ENCODE results near the gene MAG. TPM values are rescaled to one million over a fixed set of nuclear protein-coding genes. Genes with fewer than 3 reads are reported as not detected.
A peak's percentile ranks its signal among the peaks of the same experiment; 100 is the strongest.

MAG gene
- total and polyA plus RNA-seq, 2 of the 13 experiments (the other 11 are each of a cell fraction or from before 2014, with no cell fraction given), result 0.20 to 1.3 TPM

DNA sequence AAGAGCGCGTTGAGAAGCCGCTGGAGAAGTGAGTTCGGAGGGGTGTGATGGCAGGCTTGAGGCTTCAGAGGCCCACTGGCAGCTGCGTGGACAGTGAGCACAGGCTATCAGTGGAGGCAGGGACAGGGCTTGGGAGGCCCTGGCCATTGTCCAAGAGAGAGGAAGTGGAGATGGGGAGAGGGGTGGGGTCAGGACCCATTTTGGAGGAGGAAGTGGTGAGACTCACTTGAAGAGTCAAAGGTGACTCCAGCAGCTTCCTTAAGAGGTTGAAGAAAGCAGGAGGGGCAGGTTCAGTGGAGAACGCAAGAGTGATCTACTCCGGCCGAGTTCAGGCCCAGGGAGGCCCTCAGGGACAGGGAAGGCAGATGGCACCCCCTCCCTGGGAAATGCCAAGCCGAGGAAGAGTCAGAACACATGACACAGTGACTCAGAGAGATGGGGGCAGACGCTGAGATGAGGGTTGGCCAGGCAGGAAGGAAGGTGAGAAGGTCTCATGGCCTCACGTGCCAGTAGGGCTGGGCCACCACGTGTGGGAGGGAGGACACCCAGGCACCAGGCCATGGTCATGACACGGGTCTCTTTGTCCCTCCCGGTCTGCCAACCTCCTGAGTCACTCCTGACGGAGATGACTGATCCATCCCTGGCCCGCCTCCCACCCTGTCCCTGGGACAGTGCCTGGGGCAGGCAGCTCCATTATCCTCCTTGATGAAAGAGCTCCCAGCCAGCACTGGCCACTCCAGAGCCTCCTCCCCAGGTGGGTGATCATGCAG lies 26.9 kb downstream of the MAG start (continued):
- TF ChIP-seq MXD3 (CRISPR knock-in tag; IDR thresholded peaks at IDR 0.05) (peak; percentile 37; the same call in 1 of the 2 replicates), ZBTB44 (CRISPR knock-in tag; IDR thresholded peaks at IDR 0.05) (no peak), YY1 (IDR thresholded peaks at IDR 0.05; ENCODE audit: insufficient read depth, insufficient replicate concordance, low read depth, low read length) (no peak), ZNF12 (CRISPR knock-in tag; IDR thresholded peaks at IDR 0.05) (no peak), MAZ (IDR thresholded peaks at IDR 0.05; ENCODE audit: borderline replicate concordance, low read depth, low read length) (no peak), MAZ (CRISPR knock-in tag; IDR thresholded peaks at IDR 0.05; ENCODE audit: low read depth) (no peak), HOXA7 (CRISPR knock-in tag; IDR thresholded peaks at IDR 0.05) (no peak), SAP130 (CRISPR knock-in tag; IDR thresholded peaks at IDR 0.05; ENCODE audit: low read depth) (peak; percentile 78), CAMTA2 (CRISPR knock-in tag; IDR thresholded peaks at IDR 0.05; ENCODE audit: borderline replicate concordance) (no peak), CBX1 (IDR thresholded peaks at IDR 0.05; ENCODE audit: low read depth) (no peak), SIX1 (CRISPR knock-in tag; IDR thresholded peaks at IDR 0.05; ENCODE audit: borderline replicate concordance) (no peak), MXI1 (IDR thresholded peaks at IDR 0.05; ENCODE audit: borderline replicate concordance, low read depth, low read length) (no peak), CEBPG (CRISPR knock-in tag; IDR thresholded peaks at IDR 0.05) (no peak), PAX8 (CRISPR knock-in tag; IDR thresholded peaks at IDR 0.05; ENCODE audit: borderline replicate concordance) (no peak), ZC3H4 (CRISPR knock-in tag; IDR thresholded peaks at IDR 0.05; ENCODE audit: borderline replicate concordance) (0 out of 2 replicates have a peak, but pooled peaks have one; percentile 21), NAIF1 (CRISPR knock-in tag; IDR thresholded peaks at IDR 0.05; ENCODE audit: borderline replicate concordance) (no peak), ZBTB4 (CRISPR knock-in tag; IDR thresholded peaks at IDR 0.05; ENCODE audit: borderline replicate concordance) (no peak)
- TF ChIP-seq, protein P1, sequence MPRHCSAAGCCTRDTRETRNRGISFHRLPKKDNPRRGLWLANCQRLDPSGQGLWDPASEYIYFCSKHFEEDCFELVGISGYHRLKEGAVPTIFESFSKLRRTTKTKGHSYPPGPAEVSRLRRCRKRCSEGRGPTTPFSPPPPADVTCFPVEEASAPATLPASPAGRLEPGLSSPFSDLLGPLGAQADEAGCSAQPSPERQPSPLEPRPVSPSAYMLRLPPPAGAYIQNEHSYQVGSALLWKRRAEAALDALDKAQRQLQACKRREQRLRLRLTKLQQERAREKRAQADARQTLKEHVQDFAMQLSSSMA (CRISPR knock-in tag; IDR thresholded peaks at IDR 0.05), result no peak
- TF ChIP-seq, protein P2, sequence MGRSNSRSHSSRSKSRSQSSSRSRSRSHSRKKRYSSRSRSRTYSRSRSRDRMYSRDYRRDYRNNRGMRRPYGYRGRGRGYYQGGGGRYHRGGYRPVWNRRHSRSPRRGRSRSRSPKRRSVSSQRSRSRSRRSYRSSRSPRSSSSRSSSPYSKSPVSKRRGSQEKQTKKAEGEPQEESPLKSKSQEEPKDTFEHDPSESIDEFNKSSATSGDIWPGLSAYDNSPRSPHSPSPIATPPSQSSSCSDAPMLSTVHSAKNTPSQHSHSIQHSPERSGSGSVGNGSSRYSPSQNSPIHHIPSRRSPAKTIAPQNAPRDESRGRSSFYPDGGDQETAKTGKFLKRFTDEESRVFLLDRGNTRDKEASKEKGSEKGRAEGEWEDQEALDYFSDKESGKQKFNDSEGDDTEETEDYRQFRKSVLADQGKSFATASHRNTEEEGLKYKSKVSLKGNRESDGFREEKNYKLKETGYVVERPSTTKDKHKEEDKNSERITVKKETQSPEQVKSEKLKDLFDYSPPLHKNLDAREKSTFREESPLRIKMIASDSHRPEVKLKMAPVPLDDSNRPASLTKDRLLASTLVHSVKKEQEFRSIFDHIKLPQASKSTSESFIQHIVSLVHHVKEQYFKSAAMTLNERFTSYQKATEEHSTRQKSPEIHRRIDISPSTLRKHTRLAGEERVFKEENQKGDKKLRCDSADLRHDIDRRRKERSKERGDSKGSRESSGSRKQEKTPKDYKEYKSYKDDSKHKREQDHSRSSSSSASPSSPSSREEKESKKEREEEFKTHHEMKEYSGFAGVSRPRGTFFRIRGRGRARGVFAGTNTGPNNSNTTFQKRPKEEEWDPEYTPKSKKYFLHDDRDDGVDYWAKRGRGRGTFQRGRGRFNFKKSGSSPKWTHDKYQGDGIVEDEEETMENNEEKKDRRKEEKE (IDR thresholded peaks at IDR 0.05), result no peak
